Activated T-helper 17 cell treated with anti-CD3 and anti-CD28 coated beads, Interleukin-2, amount 50 U/mL, for 72 hours (primary cell): ENCODE data around the gene RFPL3. TPM values are rescaled to one million over a fixed set of nuclear protein-coding genes. Genes with fewer than 3 reads are reported as not detected.
"Not testable (repeated sequence)": the region's sequence is repeated elsewhere in the genome, so short reads cannot be mapped to it uniquely, and the experiment has no call there.

Experiments
- ATAC-seq: fragments of 150-1000 bp; cut with Tn5 transposase; replicated peaks from 2 replicates; pipeline ENCODE4 v1.10.0; 2021; ENCODE audit warnings: mild to moderate bottlenecking, moderate library complexity
- H3K27ac Mint-ChIP-seq: one replicate; pipeline ENCODE4 v1.8.0; 2022; ENCODE audit warnings: mixed read lengths
- H3K27me3 Mint-ChIP-seq: one replicate; pipeline ENCODE4 v1.8.0; 2022; ENCODE audit warnings: mixed read lengths
- H3K36me3 Mint-ChIP-seq: one replicate; pipeline ENCODE4 v1.8.0; 2022; ENCODE audit warnings: low read depth, mild to moderate bottlenecking, mixed read lengths
- H3K4me1 Mint-ChIP-seq: one replicate; pipeline ENCODE4 v1.8.0; 2022; ENCODE audit warnings: mixed read lengths
- H3K4me3 Mint-ChIP-seq: one replicate; pipeline ENCODE4 v1.8.0; 2022; ENCODE audit warnings: mild to moderate bottlenecking, mixed read lengths
- H3K9me3 Mint-ChIP-seq: one replicate; pipeline ENCODE4 v1.8.0; 2022; ENCODE audit warnings: mixed read lengths
- total RNA-seq, 2 donors: library from RNA; stranded (reverse); gene quantifications; one replicate each; pipeline ENCODE4 v1.2.3, GENCODE V29; 2022

Gene RFPL3
- total RNA-seq: not detected

DNA sequence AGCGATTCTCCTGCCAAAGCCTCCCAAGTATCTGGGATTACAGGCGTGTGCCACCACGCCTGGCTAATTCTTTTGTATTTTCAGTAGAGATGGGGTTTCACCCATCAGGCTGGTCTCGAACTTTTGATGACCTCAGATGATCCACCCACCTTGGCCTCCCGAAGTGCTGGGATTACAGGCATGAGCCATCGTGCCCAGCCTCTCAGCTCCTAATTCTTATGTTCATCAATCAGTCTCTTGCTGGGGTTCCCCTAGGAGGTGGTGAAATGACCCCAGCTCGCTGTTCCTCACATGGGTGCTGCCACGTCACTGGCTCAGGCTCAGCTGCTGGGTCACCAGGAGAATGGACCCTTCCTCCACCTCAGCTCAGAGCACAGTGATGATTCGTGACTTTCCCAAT lies at the start of gene RFPL3:
Gene RFPL3, plus strand, starts transcription at position 301 of the 400 bp plus-strand sequence. CDS start 205 bp downstream, outside the sequence.
- ATAC-seq, H3K4me1 Mint-ChIP-seq, H3K9me3 Mint-ChIP-seq, H3K36me3 Mint-ChIP-seq, H3K27ac Mint-ChIP-seq, H3K27me3 Mint-ChIP-seq, H3K4me3 Mint-ChIP-seq: not testable (repeated sequence)

DNA sequence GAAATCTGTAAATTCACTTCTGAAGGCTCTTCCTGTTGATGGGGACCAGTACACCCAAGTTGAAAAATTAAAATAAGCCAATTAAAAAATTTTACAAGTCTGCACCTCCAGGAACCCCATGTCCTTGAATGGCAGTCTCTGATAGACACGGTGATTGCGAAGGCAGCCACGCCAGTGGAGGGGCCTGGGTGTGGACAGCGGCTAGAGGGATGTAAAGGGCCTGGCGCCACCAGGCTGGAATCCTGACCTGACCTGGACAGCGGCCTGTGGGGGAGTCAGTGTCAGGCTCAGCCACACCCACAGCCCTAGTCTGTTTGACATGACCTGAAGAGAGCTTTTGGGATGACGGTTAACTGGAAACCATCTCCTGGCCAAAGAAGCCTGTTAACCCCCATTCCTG lies 49.5 kb upstream of the RFPL3 start:
- H3K9me3 Mint-ChIP-seq: no peaks in the 10 kb centered on the region
- H3K36me3 Mint-ChIP-seq: no peaks in the 10 kb centered on the region
- ATAC-seq: no peak
- H3K4me3 Mint-ChIP-seq: no peak overlapping the region
- H3K4me1 Mint-ChIP-seq: no peaks in the 10 kb centered on the region
- peaks cover 28% of the 10 kb centered on the region for H3K27me3 Mint-ChIP-seq
- no peak overlapping the region for H3K27ac Mint-ChIP-seq

DNA sequence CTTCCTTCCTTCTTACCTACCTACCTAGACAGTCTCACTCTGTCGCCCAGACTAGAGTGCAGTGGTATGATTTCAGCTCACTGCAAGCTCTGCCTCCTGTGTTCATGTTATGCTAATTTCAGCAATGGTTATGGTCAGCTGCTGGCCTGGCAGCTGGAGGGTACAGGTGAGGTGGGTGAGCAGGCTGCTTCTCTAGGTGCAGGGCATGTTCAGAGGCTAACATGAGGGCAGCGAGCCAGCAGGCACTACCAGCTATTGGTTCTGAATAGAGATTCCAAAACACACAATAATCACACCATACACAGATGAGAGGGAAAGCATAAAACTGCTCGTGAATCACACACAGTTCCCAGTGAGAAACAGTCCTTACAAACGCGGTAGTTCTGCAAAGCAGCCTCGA lies 48.7 kb upstream of the RFPL3 start:
- Mint-ChIP-seq H3K27ac (no peak overlapping the region), H3K27me3 (peaks cover 32% of the 10 kb centered on the region), H3K4me3 (no peak overlapping the region), H3K36me3 (no peaks in the 10 kb centered on the region), H3K9me3 (no peaks in the 10 kb centered on the region), H3K4me1 (no peaks in the 10 kb centered on the region)
- no peak for ATAC-seq

DNA sequence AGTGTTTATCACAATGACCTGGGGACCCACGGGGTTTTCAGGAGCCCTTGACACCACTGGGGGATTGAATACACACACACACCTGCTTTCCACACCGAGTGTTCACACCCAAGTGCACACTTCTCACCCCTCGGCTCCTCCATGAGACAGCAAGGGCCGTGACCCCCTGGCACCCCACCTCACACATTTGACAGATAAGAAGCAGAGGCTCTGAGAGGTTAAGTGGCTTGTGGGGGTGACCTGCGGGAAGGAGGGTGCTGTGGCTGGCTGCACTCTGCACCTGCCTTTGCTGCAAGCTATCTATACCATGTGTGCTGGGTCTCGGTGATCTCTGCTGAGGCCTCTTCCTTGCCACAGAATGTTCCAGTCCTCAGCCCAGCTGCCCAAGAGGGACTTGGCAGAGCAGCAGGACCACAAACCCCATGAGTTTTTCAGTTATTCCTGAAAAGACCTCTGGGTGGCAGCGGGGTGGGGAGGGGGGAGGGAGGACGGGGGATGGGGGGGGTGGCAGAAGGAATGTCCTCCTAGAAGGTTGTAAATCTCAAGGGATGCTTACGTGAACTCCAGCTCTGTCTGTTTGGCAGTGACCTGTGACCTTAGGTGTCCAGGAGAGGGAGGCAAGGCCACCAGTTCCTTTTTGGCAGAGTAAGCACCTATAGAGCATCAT lies 47.9 kb upstream of the RFPL3 start:
- Mint-ChIP-seq H3K4me1 (no peaks in the 10 kb centered on the region), H3K4me3 (no peak overlapping the region), H3K9me3 (no peaks in the 10 kb centered on the region), H3K36me3 (no peaks in the 10 kb centered on the region), H3K27ac (no peak overlapping the region), H3K27me3 (peaks cover 33% of the 10 kb centered on the region)
- ATAC-seq: no peak

DNA sequence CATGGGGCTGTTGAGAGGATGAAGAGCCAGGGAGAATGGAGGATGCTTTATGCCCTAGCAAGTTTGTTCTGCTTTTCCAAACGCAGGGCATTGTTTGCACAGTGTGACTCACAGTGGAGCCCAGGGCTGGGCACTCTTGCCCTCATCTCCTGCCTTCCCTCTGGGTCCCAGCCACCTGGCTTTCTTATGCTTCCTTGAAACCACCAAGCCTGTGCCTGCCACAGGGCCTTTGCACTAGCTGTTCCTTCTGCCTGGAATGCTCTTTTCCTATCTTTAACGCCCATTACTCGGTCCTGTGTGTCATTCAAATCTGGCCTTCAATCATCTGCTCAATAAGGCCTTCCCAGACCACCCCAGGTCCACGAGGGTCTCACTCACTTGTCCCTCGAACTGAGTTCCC lies 46.9 kb upstream of the RFPL3 start:
- H3K4me1 Mint-ChIP-seq: no peaks in the 10 kb centered on the region
- ATAC-seq: no peak
- H3K36me3 Mint-ChIP-seq: no peaks in the 10 kb centered on the region
- H3K4me3 Mint-ChIP-seq: no peak overlapping the region
- peaks cover 37% of the 10 kb centered on the region for H3K27me3 Mint-ChIP-seq
- H3K9me3 Mint-ChIP-seq: no peaks in the 10 kb centered on the region
- no peak overlapping the region for H3K27ac Mint-ChIP-seq

DNA sequence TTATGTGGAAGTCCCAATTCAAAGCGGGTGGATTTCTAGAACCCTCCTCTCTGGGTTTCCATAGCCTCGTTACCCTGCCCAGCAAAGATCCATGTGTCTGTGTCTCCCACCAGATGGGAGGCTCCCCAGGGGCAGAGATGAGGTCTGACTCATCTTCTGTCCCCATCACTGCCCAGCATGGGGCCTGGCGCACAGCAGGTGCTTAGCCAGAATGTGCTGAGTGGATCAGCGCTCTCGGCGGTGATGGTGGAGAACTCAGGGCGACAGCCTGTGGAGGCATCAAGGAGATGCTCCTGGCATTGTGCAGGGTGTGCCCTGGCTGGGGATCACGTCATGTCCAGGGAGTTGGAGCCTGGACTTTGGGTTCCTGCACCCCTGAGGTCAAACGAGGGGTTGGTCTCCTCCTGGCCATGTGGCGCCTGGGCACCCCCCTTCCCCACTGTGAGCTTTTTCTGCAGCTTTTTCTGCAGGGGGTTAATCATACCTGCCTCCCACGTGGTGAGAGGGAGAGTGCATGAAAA lies 46.1 kb upstream of the RFPL3 start:
- Mint-ChIP-seq H3K9me3 (no peaks in the 10 kb centered on the region), H3K4me1 (no peaks in the 10 kb centered on the region), H3K27me3 (peaks cover 37% of the 10 kb centered on the region), H3K4me3 (no peak overlapping the region), H3K36me3 (no peaks in the 10 kb centered on the region), H3K27ac (no peak overlapping the region)
- ATAC-seq: no peak

DNA sequence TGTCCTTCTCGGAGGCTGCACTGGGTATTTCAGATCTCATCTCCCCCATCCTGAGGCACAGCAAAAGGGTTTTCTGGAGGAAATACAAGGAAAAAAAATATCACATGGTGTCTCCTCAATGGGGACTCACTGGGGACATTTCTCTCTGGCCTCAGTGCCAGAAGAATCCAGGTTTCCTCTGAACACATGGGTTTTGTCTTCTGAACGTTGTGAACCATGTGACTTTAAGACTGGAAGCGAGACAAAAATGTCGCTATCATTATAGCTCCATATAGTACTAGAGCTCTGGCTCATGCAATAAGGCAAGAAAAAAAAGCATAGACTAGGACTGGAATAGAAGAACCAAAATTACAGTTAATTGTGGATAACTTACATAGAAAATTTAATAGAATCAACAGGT lies 44.9 kb upstream of the RFPL3 start:
- H3K9me3 Mint-ChIP-seq: no peaks in the 10 kb centered on the region
- ATAC-seq: no peak
- H3K36me3 Mint-ChIP-seq: no peaks in the 10 kb centered on the region
- no peak overlapping the region for H3K27ac Mint-ChIP-seq
- no peak overlapping the region for H3K4me3 Mint-ChIP-seq
- no peaks in the 10 kb centered on the region for H3K4me1 Mint-ChIP-seq
- peaks cover 37% of the 10 kb centered on the region for H3K27me3 Mint-ChIP-seq

DNA sequence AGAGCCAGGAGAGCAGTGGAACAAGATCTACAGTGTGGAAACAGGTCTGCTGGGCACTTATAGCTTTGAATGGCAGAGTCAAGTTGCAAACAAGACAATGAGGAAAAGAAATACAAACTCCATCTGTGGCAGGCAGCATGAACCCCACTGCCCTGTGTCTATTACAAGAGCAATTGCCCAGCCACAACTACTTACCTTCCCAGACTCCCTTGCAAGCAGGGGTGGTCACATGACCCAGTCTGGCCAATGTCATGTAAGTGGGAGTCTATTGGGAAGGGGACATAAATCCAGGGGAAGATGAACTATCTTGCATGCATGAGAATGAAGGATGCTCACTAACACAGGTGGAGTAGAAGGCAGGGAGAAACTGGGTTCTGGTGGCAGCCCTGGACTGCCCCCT lies 44.1 kb upstream of the RFPL3 start:
- Mint-ChIP-seq H3K4me1 (no peaks in the 10 kb centered on the region), H3K9me3 (no peaks in the 10 kb centered on the region), H3K36me3 (no peaks in the 10 kb centered on the region), H3K4me3 (no peak overlapping the region), H3K27me3 (peaks cover 39% of the 10 kb centered on the region), H3K27ac (no peak overlapping the region)
- ATAC-seq: no peak

DNA sequence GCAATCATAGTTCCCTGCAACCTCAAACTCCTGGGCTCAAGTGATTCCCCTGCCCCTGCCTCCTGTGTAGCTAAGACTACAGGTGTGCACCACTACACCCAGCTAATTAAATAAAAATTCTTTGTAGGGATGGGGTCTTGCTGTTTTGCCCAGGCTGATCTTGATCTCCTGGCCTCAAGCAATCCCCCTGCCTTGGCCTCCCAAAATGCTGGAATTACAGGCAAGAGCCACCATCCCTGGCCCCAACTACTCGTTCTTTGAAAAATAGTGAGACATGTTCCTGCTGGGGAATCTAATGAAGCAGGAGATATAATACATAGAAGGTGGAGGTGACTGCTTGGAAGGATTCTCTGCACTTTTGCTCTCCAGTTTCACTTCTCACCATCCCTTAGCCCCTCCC lies 40.1 kb upstream of the RFPL3 start:
- Mint-ChIP-seq H3K4me1 (no peaks in the 10 kb centered on the region), H3K36me3 (no peaks in the 10 kb centered on the region), H3K9me3 (no peaks in the 10 kb centered on the region), H3K27me3 (peaks cover 48% of the 10 kb centered on the region), H3K27ac (no peak overlapping the region), H3K4me3 (no peak overlapping the region)
- ATAC-seq: no peak

DNA sequence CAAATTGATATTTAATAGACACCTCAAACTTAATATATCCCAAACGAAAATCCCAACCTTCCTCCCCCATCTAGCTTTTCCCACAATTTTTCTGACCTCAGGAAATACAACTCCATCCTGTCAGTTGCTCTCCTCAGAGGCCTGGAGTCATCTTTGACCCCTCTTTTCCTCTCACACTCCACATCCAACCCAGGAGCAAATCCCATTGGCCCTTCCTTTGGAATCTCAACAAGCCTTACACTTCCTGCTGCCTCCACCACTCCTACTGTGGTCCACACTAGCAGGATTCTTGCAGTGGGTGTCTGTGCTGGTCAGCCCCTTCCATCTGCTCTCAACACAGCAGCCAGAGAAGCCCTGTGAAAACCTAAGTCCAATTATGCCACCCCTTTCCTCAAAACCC lies 39.3 kb upstream of the RFPL3 start:
- ATAC-seq: no peak
- H3K36me3 Mint-ChIP-seq: no peaks in the 10 kb centered on the region
- no peaks in the 10 kb centered on the region for H3K9me3 Mint-ChIP-seq
- H3K27me3 Mint-ChIP-seq: peaks cover 43% of the 10 kb centered on the region
- no peaks in the 10 kb centered on the region for H3K4me1 Mint-ChIP-seq
- H3K27ac Mint-ChIP-seq: no peak overlapping the region
- H3K4me3 Mint-ChIP-seq: no peak overlapping the region

DNA sequence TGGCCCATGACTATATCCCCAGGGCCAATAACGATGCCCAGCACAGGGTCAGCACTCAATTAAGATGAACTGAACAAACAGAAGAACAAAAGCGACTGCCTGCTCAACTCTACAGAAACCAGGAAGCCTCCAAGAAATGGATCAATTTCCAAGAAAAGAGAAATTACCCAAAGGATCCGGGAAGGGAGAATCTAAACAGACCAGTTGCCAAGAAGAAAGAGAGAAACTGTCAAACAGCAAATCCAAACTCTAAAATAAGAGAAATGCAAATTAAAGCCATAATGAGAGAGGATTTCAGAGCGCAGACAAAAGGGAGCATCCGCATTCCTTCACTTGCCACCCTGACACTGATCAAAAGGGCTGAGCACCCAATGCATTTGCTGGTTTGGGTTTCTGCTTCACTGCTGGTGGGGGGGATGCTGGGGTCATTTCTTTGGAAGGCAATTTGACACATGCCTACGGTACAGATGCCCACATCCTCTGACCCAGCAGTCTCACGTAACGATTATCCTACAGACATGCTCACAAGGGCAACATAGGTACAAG lies 37.7 kb upstream of the RFPL3 start:
- Mint-ChIP-seq H3K36me3 (no peaks in the 10 kb centered on the region), H3K4me1 (no peaks in the 10 kb centered on the region), H3K27me3 (peaks cover 32% of the 10 kb centered on the region), H3K4me3 (no peak overlapping the region), H3K9me3 (no peaks in the 10 kb centered on the region), H3K27ac (no peak overlapping the region)
- ATAC-seq: no peak

DNA sequence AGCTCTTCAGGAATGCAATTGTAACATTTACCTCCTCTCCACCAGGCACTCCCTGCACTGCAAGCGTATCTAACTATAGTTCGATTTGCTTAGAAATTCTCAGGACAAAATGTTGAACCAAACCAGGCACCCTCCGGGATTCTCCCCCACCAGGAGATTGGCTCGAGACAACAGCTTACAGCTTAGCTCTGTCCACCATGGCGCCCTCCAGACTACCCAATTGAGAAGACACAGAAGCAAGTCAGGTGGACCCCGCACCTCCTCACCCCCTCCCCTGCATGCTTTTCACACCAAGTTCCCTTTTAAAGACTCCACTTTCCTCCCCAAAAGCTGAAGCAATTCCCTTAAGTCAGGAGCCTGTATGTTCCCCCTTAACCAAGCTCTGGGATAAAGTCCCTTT lies 34.7 kb upstream of the RFPL3 start:
- Mint-ChIP-seq H3K9me3 (no peaks in the 10 kb centered on the region), H3K27me3 (peaks cover 24% of the 10 kb centered on the region), H3K36me3 (no peaks in the 10 kb centered on the region), H3K27ac (no peak overlapping the region), H3K4me3 (no peak overlapping the region), H3K4me1 (no peaks in the 10 kb centered on the region)
- no peak for ATAC-seq

DNA sequence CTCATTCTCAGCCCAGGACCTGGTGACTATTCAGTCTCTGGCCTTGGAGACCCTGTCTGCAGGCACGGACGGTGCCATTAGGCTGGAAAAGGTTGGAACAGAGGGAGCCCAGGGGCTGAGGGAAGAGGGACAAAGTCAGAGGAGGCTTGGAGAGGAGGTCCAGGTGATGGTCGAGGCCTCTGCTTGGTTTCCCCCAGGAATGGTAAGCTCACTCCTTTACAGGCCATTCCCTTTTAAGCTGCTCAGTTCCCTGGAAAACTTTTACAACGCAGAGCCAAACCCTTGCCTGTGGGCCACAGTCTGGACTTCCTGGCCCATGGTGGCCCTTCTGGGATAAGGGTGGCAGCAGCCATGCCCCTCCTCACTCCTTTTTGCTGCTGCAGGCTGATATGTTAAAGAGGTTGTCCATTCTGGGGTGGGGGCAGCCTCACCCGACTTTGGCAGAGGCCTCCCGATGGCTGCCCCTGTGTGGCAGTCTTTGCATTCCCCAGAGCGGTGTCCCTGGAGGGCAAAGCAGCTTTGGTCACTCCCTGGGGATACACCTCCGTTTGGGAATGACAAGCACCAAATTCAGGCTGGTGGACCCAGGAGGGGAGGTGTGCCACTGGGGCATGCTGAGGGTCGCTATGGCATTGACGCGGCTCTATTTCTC lies 34.0 kb upstream of the RFPL3 start:
- H3K4me3 Mint-ChIP-seq: no peak overlapping the region
- H3K36me3 Mint-ChIP-seq: no peaks in the 10 kb centered on the region
- H3K4me1 Mint-ChIP-seq: no peaks in the 10 kb centered on the region
- no peak for ATAC-seq
- H3K27me3 Mint-ChIP-seq: peaks cover 19% of the 10 kb centered on the region
- H3K9me3 Mint-ChIP-seq: no peaks in the 10 kb centered on the region
- no peak overlapping the region for H3K27ac Mint-ChIP-seq

DNA sequence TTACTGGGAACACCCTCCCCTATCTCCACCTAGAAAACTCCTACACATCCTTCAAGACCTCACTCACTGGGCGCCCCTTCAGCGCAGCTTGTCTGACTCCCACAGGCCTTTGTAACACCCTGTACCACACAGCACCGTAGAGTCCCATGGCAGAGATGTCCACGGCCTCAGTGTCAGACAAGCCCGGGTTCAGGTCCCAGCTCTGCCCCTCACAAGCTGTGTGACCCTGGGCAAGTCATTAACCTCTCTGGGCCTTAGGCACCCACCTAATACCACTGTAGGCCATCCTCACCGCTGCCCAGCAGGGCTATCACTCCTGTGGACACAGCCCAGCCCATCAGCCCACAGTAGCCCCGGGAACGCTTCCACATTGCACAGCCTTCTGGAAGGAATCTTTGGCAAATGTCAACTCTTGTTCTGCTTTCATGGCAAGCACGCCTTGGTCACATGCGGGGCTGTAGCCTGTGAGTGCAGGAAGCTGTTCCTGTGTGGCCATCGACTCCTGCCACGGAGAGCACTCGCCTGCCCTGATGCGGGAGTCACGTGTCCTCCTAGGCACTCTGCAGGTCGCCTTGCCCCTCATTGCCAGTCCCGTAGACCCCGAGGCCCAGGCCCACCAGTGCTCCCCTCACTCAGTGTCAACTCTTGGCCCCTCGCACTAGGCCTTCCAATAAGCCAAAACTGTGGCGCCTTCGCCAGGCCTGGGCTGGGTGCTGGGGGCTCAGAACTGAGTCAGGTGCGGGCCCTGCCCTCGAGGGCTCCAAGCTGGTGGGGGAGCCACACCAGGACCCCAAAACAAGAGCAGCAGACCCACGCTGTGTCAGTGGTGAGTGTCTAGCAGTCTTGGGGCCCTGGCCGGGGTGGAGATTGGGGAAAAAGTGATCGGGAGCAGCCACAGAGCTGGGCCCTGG lies 32.9 kb upstream of the RFPL3 start:
- no peak for ATAC-seq
- no peaks in the 10 kb centered on the region for H3K9me3 Mint-ChIP-seq
- H3K4me1 Mint-ChIP-seq: no peaks in the 10 kb centered on the region
- H3K27me3 Mint-ChIP-seq: peaks cover 11% of the 10 kb centered on the region
- no peaks in the 10 kb centered on the region for H3K36me3 Mint-ChIP-seq
- no peak overlapping the region for H3K27ac Mint-ChIP-seq
- H3K4me3 Mint-ChIP-seq: no peak overlapping the region
